Omental fat pad (tissue), 4 donors: ENCODE measurements around the gene EIF3D. TPM values are rescaled to one million over a fixed set of nuclear protein-coding genes. Genes with fewer than 3 reads are reported as not detected.

Experiments used
- ATAC-seq: fragments of 150-250 bp; one replicate; pipeline ENCODE4 v1.9.1; 2016; ENCODE audit warnings: mild to moderate bottlenecking, moderate library complexity; ENCODE audit not compliant: low FRiP score
- DNase-seq: peaks from one replicate; pipeline ENCODE4 v3.0.0-alpha.2; 2019; ENCODE audit warnings: low spot score
- CTCF ChIP-seq, 3 donors: fragments of 450-650 bp; IDR thresholded peaks; one replicate each; pipeline ENCODE4 v1.5.1; 2016 to 2017; ENCODE audit warnings: antibody characterized with exemption in 3 of 3, mild to moderate bottlenecking in 3 of 3, moderate library complexity in 2 of 3
- total RNA-seq, 4 donors: library from RNA; depleted of rRNA; stranded (reverse); fragments of >200 nt; gene quantifications; one replicate each; pipeline ENCODE4 v1.1.0, GENCODE V29; 2016

The EIF3D gene
- total RNA-seq, 4 donors from 2014 or later: 248 to 355 (median 268) TPM

- no peak for TF ChIP-seq CTCF (IDR thresholded peaks at IDR 0.05)
- ATAC-seq: no peak
Observed at GRCh38 chr22:36467042-36467810, 61.7 kb downstream of the EIF3D start.

GRCh38 chr22:36466258-36466657 lies 62.7 kb downstream of the EIF3D start:
- no peak for ATAC-seq
- no peak for DNase-seq
- TF ChIP-seq CTCF (IDR thresholded peaks at IDR 0.05): no peak

More at GRCh38 chr22:36467042-36467810, 61.7 kb downstream of the EIF3D start:
- no peak for DNase-seq

GRCh38 chr22:36465232-36466021 lies 63.5 kb downstream of the EIF3D start:
- ATAC-seq (peak; percentile 77), DNase-seq (no peak)
- TF ChIP-seq CTCF (IDR thresholded peaks at IDR 0.05): no peak

GRCh38 chr22:36464715-36465231 lies 64.2 kb downstream of the EIF3D start:
- TF ChIP-seq CTCF (IDR thresholded peaks at IDR 0.05): no peak
- DNase-seq: no peak
- no peak for ATAC-seq

DNA sequence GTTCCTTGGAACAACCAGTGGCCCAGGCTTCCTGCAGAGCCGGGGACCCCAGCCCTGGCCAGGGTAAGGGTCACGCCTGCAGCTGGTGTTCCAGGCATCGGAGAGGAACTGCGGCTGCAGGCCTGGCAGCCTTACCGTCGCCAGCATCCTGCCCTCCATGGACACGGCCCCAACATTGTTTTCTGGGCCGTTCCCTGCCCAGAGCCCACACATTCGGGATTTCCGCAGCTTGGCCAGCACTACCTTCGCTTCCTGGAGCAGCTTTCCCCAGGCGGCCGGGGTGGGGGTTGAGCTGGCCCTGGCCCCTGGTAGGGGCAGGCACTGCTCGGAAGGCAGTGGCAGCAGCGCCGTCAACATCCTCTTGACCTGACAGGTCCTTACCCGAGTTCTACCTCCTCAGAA lies 65.2 kb downstream of the EIF3D start:
- no peak for ATAC-seq
- TF ChIP-seq CTCF (IDR thresholded peaks at IDR 0.05): no peak
- DNase-seq: no peak

DNA sequence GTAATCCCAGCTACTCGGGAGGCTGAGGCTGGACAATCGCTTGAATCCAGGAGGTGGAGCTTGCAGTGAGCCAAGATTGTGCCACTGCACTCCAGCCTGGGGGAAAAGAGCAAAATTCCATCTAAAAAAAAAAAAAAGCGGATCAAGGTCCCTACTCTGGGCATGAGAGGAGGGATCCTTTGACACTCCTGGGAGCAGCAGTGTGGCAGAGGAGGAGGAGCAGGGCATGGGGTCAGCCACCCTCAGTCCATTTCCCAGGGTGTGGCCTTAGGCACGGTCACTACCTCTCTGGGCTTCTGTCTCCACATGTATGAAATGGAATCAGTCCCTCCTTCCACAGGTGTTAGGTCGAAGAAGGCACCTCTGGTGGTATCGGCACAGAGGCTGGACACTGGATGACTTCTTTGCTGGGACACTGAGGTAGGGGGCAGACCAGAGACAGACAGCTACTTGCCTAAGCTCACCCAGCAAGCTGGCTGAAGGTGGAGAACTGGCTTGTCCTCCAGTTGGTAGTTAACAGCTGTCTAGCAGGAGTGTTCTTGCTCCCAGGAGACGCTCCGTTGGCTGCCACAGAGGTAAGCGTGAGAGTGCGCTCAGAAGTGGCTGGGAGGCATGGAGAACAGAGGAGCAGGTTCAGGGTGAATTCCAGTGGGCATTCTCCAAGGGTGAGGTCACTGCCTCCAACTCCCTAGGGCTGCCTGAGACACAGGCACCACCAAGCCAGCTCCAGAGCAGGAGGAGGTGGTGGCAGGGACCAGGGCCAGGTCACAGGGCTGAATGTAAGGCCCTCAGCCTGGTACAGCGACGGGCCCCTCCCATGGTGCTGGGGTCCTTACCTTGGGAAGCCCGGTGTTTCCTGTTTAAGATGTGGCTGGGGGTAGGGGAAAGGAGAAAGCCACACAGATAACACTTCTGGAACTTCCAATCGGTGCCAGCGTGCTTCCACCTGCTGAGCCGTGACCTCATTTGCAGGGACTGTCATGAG lies 67.0 kb downstream of the EIF3D start:
- TF ChIP-seq CTCF (IDR thresholded peaks at IDR 0.05): no peak
- no peak for DNase-seq
- ATAC-seq: peak; percentile 74
